NCI-H2196 (cell line): ENCODE measurements around the gene STAT5A.
A peak's percentile ranks its signal among the peaks of the same experiment; 100 is the strongest.
"Not testable (repeated sequence)": the region's sequence is repeated elsewhere in the genome, so short reads cannot be mapped to it uniquely, and the experiment has no call there.

ENCODE experiments used
- DNase-seq: peaks from one replicate; lab custom pipeline; 2025; ENCODE audit not compliant: unreplicated experiment; lab: John Stamatoyannopoulos, UW

STAT5A gene

GRCh38 chr17:42305031-42305330 is 16.7 kb downstream of the STAT5A start:
- DNase-seq: not testable (repeated sequence)

- no peak for DNase-seq
Observed at GRCh38 chr17:42305543-42306384, 17.5 kb downstream of the STAT5A start.

GRCh38 chr17:42306385-42306667 is 18.0 kb downstream of the STAT5A start:
- no peak for DNase-seq

- DNase-seq: no peak
Observed at GRCh38 chr17:42307362-42307927, 19.1 kb downstream of the STAT5A start.

GRCh38 chr17:42308446-42308845 is 20.1 kb downstream of the STAT5A start:
- no peak for DNase-seq

GRCh38 chr17:42309142-42309541 is 20.8 kb downstream of the STAT5A start:
- DNase-seq: no peak

GRCh38 chr17:42309986-42310786 is 21.9 kb downstream of the STAT5A start:
- DNase-seq: no peak

GRCh38 chr17:42310787-42311215 is 22.5 kb downstream of the STAT5A start:
- no peak for DNase-seq

GRCh38 chr17:42311240-42312034 is 23.1 kb downstream of the STAT5A start:
- DNase-seq: peak; percentile 66

- DNase-seq: no peak
Observed at GRCh38 chr17:42312035-42312284, 23.7 kb downstream of the STAT5A start.

GRCh38 chr17:42312285-42313130 is 24.2 kb downstream of the STAT5A start:
- peak; percentile 67 for DNase-seq

- DNase-seq: no peak
Observed at GRCh38 chr17:42313389-42313772, 25.1 kb downstream of the STAT5A start.

GRCh38 chr17:42313773-42314566 is 25.7 kb downstream of the STAT5A start:
- DNase-seq: no peak

- DNase-seq: no peak
Observed at GRCh38 chr17:42315402-42316156, 27.3 kb downstream of the STAT5A start.

GRCh38 chr17:42316755-42317154 is 28.5 kb downstream of the STAT5A start:
- DNase-seq: no peak

- no peak for DNase-seq
Observed at GRCh38 chr17:42317266-42317845, 29.1 kb downstream of the STAT5A start.

GRCh38 chr17:42317967-42318366 is 29.7 kb downstream of the STAT5A start:
- DNase-seq: not testable (repeated sequence)

- no peak for DNase-seq
Observed at GRCh38 chr17:42321555-42321954, 33.3 kb downstream of the STAT5A start.
